Measurements from ENCODE around the gene TMEM220.

The TMEM220 gene

DNA sequence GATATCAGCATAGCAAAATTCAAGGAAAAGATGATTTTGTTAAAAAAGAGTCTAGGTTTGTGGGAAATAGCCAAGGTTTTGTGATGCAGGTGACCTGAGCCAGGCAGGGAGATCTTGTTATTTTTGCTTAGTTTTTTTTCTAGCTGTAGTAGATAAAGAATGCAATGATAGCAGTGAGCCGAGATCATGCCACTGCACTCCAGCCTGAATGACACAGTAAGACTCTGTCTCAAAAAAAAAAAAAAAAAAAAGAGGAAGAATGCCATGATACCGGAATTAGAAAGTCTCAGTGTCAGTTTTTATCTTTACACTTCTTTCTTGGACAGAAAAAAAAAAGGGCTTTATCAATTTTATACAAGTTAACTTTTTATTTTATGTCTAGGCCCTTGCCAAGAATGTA is 46.6 kb upstream of the TMEM220 start:
- TF ChIP-seq CTCF (conservative IDR thresholded peaks at IDR 0.05; ENCODE audit: low read depth, low read length) = no peak
- no peaks in the 10 kb centered on the region for H4K20me1 ChIP-seq (ENCODE audit: insufficient read depth)
- H3K9ac ChIP-seq = no peak overlapping the region

DNA sequence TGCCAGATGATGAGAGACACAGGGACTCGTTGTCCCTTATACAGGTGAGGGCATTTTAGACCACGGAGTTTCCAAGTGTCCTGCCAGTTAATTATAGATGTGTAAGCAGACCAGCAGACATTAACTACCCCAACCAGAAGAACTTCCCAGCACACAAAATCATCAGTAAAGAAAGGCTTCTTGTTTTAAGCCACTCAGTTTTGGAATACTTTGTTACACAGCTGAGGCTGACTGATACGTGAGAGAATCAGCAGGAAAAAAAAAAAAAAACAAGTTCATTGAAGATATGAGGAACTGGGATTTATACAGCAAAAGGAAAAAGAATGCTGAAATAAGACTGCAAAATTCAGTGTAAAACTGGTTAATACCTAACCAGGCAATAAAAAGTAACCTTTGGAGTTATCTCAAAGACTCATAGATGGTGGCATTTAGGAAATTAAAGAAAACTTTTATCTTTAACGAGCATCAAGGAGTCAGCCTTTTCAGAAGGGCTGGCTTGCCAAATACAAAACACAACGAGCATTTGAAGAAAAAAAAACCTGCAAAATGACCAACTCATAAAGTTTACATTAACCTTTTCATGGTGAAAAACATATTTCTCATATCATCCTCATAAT is 46.0 kb upstream of the TMEM220 start:
- no peaks in the 10 kb centered on the region for H3K79me2 ChIP-seq (ENCODE audit: insufficient read depth, low read depth)
- H3K36me3 ChIP-seq (ENCODE audit: insufficient read depth) = no peaks in the 10 kb centered on the region
- H3K4me2 ChIP-seq = no peak overlapping the region
- H3K27ac ChIP-seq = no peak overlapping the region
- no peak overlapping the region for H2AFZ ChIP-seq (ENCODE audit: low read depth)
- no peaks in the 10 kb centered on the region for H3K4me1 ChIP-seq (ENCODE audit: low read depth, poor library complexity, severe bottlenecking)
- H3K27me3 ChIP-seq (ENCODE audit: insufficient read depth, low read depth) = no peaks in the 10 kb centered on the region
- no peak overlapping the region for H3K4me3 ChIP-seq (IDR thresholded peaks at IDR 0.05; ENCODE audit: insufficient read depth, low read depth, low read length)
- H4K20me1 ChIP-seq (ENCODE audit: insufficient read depth) = no peaks in the 10 kb centered on the region
- TF ChIP-seq CTCF (conservative IDR thresholded peaks at IDR 0.05; ENCODE audit: low read depth, low read length) = no peak
- H3K9ac ChIP-seq = no peak overlapping the region

More for the DNA sequence above, 46.6 kb upstream of the TMEM220 start:
- Histone ChIP-seq H3K27me3 (ENCODE audit: insufficient read depth, low read depth) (no peaks in the 10 kb centered on the region), H3K4me2 (no peak overlapping the region), H3K79me2 (ENCODE audit: insufficient read depth, low read depth) (no peaks in the 10 kb centered on the region), H3K4me1 (ENCODE audit: low read depth, poor library complexity, severe bottlenecking) (no peaks in the 10 kb centered on the region), H3K36me3 (ENCODE audit: insufficient read depth) (no peaks in the 10 kb centered on the region), H2AFZ (ENCODE audit: low read depth) (no peak overlapping the region), H3K27ac (no peak overlapping the region), H3K4me3 (IDR thresholded peaks at IDR 0.05; ENCODE audit: insufficient read depth, low read depth, low read length) (no peak overlapping the region)

GRCh38 chr17:10775058-10775457 is 45.2 kb upstream of the TMEM220 start:
- no peaks in the 10 kb centered on the region for H3K36me3 ChIP-seq (ENCODE audit: insufficient read depth)
- no peak overlapping the region for H3K9ac ChIP-seq
- H3K4me1 ChIP-seq (ENCODE audit: low read depth, poor library complexity, severe bottlenecking) = no peaks in the 10 kb centered on the region
- no peak overlapping the region for H2AFZ ChIP-seq (ENCODE audit: low read depth)
- no peak for TF ChIP-seq CTCF (conservative IDR thresholded peaks at IDR 0.05; ENCODE audit: low read depth, low read length)
- H3K79me2 ChIP-seq (ENCODE audit: insufficient read depth, low read depth) = no peaks in the 10 kb centered on the region
- H3K4me3 ChIP-seq (IDR thresholded peaks at IDR 0.05; ENCODE audit: insufficient read depth, low read depth, low read length) = no peak overlapping the region
- no peaks in the 10 kb centered on the region for H4K20me1 ChIP-seq (ENCODE audit: insufficient read depth)
- H3K4me2 ChIP-seq = no peak overlapping the region
- H3K27ac ChIP-seq = no peak overlapping the region
- H3K27me3 ChIP-seq (ENCODE audit: insufficient read depth, low read depth) = no peaks in the 10 kb centered on the region

GRCh38 chr17:10773391-10773790 is 43.6 kb upstream of the TMEM220 start:
- Histone ChIP-seq H3K27ac (no peak overlapping the region), H3K9ac (no peak overlapping the region), H3K27me3 (ENCODE audit: insufficient read depth, low read depth) (no peaks in the 10 kb centered on the region), H3K4me1 (ENCODE audit: low read depth, poor library complexity, severe bottlenecking) (no peaks in the 10 kb centered on the region), H3K4me3 (IDR thresholded peaks at IDR 0.05; ENCODE audit: insufficient read depth, low read depth, low read length) (no peak overlapping the region), H3K36me3 (ENCODE audit: insufficient read depth) (no peaks in the 10 kb centered on the region), H2AFZ (ENCODE audit: low read depth) (no peak overlapping the region), H3K79me2 (ENCODE audit: insufficient read depth, low read depth) (no peaks in the 10 kb centered on the region), H3K4me2 (no peak overlapping the region), H4K20me1 (ENCODE audit: insufficient read depth) (no peaks in the 10 kb centered on the region)
- no peak for TF ChIP-seq CTCF (conservative IDR thresholded peaks at IDR 0.05; ENCODE audit: low read depth, low read length)
